EH (cell line): ENCODE data around the gene ZNF175.
"Not testable (repeated sequence)": the region's sequence is repeated elsewhere in the genome, so short reads cannot be mapped to it uniquely, and the experiment has no call there.

ENCODE experiments used
- DNase-seq: peaks from one replicate; pipeline ENCODE4 v3.0.0-alpha.2; 2015; ENCODE audit warnings: low read depth

Gene ZNF175

GRCh38 chr19:51628153-51628939 is 57.3 kb downstream of the ZNF175 start:
- no peak for DNase-seq

- not testable (repeated sequence) for DNase-seq
Observed at GRCh38 chr19:51630315-51630714, 59.2 kb downstream of the ZNF175 start, which contains the start of gene SIGLEC5. TSS of gene SIGLEC5 (minus strand) at chr19:51630401. CDS start at chr19:51630335, 66 bp downstream.

GRCh38 chr19:51632126-51632525 is 61.0 kb downstream of the ZNF175 start:
- no peak for DNase-seq

GRCh38 chr19:51637362-51637978 is 66.4 kb downstream of the ZNF175 start:
- DNase-seq: no peak

- DNase-seq: no peak
Observed at GRCh38 chr19:51639916-51640315, 68.8 kb downstream of the ZNF175 start.

- DNase-seq: no peak
Observed at GRCh38 chr19:51640386-51640785, 69.3 kb downstream of the ZNF175 start.

- DNase-seq: no peak
Observed at GRCh38 chr19:51641648-51642047, 70.6 kb downstream of the ZNF175 start.
